Transverse colon (tissue), 3 donors: ENCODE results near the gene DPH6.
"Not testable (repeated sequence)": the region's sequence is repeated elsewhere in the genome, so short reads cannot be mapped to it uniquely, and the experiment has no call there.

Experiments used
- CTCF ChIP-seq, 5 experiments: fragments of 200-600 bp in 3 of 5; fragments of 450-650 bp in 2 of 5; sonication (generic) in 3 of 5; IDR thresholded peaks; 1 replicate in 2 of 5; 2 replicates in 3 of 5; pipeline ENCODE4 v1.5.1; 2016 to 2017; ENCODE audit warnings: antibody characterized with exemption in 5 of 5, inconsistent platforms in 3 of 5, mild to moderate bottlenecking in 2 of 5, moderate library complexity in 1 of 5
- EP300 ChIP-seq: sonication (generic); formaldehyde crosslinking; IDR thresholded peaks from one replicate; pipeline ENCODE4 v1.6.1; 2017; ENCODE audit warnings: antibody characterized with exemption, low read depth
- POLR2A ChIP-seq: fragments of 450-650 bp; IDR thresholded peaks from one replicate; pipeline ENCODE4 v1.6.1; 2016; ENCODE audit warnings: antibody characterized with exemption, mild to moderate bottlenecking, moderate library complexity

- TF ChIP-seq CTCF (IDR thresholded peaks at IDR 0.05); EP300; POLR2A: not testable (repeated sequence)
Measured at GRCh38 chr15:35391408-35391984, 154.5 kb downstream of the DPH6 start.
